Hematopoietic multipotent progenitor cell treated with erythropoietin and hydrocortisone succinate and interleukin-3 and kit ligand, for 6 days (in vitro differentiated cells): ENCODE data around the gene IQSEC3.

Experiments
- DNase-seq: peaks from one replicate; pipeline ENCODE4 v3.0.0-alpha.2; 2015

Gene IQSEC3

DNA sequence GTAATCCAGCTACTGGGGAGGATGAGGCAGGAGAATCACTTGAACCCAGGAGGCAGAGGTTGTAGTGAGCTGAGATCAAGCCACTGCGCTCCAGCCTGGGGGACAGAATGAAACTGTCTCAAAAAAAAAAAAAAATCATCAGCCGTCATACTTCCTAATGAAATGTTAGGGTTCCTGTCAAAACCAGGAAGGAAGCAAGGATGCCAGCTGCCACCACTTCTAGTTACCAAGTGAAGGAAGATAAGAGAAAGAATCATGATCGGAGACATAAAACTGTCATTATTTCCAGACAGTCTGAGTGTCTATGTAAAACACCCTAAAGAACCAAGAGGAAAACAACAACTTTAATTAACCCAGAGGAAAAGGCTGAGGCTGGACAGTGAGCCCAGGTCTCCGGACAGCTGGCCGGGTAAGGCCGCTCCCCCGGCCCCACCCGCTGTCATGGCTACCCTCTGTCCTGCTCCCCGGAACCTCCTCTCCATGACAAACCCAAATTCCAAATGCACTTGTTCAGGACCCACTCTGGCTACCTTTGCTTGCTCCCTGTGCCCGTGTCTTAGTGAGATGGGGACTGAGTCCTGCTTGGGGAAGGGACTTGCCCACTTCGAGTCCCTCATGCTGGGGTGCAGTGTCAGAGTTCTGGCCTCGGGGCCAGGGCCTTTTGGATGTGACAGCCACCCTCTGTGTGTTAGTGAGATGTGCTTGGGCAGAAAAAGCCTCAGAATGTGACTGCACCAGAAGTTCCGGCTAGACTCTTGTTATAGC is 118.4 kb downstream of the IQSEC3 start:
- peak; percentile 61 for DNase-seq

DNA sequence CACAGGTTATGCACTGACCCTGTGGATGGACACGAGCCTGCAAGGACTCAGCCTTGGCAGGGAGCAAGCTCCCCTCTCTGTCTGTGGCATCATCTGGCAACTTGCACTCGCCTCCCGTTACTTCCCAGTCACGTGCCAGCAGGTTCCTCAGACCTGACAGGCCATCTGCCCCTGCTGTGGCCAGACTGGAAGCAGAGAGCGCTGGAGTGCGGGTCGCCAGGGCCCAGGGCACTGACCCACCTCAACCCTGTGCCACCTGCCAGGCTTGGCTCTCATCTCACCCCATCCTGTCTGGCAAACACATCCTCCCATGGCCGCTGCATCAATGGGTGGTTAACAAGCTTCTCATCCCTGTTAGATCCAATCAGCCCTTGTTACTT is 119.0 kb downstream of the IQSEC3 start:
- no peak for DNase-seq

DNA sequence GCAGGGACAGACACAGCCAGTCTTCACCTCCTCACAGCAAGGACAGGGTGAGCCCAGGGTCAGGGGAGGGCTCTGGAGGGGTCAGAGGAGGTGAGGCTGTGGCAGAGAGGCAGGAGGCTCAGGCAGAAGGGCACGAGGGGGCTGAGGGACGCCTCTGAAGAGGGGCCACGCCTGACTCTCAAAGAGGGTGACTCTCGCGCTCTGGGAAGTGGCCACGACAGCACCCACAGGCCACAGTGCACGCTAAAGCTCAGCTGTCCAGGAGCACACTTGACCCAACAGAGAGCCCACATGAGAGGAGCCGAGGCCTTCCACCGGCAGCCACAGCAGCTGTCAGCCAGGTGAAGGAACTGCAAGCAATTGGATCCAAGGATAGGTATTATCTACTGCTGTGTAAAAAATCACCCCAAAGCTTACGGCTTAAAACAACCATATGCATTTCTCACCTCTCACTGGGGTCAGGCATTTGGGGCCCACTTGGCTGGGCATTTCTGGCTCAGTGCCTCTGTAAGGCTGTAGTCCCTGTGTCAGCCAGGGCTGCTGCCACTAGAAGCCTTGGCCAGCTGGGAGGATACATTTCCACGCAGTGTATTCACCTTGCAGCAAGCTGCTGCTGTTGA is 119.5 kb downstream of the IQSEC3 start:
- peak; percentile 9 for DNase-seq

DNA sequence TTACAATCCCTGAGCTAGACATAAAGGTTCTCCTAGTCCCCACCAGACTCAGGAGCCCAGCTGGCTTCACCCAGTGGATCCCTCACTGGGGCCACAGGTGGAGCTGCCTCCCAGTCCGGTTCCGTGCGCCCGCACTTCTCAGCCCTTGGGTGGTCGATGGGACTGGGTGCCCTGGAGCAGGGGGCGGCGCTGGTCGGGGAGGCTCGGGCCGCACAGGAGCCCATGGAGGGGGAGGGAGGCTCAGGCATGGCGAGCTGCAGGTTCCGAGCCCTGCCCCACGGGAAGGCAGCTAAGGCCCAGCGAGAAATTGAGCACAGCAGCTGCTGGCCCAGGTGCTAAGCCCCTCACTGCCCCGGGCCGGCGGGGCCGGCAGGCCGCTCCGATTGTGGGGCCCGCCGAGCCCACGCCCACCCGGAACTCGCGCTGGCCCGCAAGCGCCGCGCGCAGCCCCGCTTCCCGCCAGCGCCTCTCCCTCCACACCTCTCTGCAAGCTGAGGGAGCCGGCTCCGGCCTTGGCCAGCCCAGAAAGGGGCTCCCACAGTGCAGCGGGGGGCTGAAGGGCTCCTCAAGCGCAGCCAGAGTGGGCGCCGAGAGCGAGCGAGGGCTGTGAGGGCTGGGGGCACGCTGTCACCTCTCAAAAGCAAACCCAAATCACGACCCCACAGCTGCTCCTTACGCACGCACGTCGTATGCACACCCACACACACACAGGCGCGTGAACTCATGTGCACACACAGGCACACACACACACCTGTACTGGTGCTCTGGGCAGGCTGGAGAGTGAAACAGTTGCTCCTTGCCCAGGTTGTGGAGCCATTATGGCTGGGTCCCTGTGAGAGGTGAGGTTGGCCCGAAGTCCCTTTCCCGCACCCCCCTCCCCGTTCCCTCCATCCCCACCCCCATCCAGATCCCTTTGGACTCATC is 121.7 kb downstream of the IQSEC3 start:
- peak; percentile 11 for DNase-seq

DNA sequence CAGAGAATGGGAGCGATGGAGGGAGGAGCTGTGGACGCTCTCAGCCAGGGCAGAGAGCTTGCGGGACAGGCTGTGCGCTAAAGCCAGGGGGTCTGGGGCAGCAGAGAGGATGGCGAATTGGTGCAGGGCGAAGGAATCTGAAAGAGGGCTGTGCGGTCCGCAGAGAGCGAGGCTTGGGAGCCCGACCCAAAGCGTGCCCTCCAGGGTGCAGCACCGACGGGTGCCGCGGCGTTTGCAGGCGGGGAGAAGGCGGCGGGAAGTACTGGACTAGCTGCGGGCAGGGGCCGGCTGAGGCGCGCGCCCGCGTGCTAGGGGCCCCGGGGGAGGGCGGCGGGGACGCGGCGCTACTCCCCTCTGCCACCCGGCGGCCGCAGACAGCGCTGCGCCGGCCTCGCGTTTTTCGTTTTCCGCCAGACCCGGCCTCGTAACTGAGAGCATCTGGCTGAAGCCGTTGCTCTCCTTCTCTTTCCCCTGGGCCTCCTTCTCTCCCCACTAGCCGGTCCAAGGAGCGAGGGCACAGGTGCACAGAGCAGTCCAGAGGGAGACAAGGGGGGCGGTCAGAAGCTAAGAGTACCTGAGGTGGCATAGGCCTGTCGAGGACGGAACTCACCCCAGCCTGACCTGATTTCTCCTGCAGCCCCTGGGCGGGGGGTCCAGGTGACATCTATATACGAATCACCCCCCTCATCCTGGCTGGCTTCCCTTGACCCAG is 122.5 kb downstream of the IQSEC3 start:
- peak; percentile 87 for DNase-seq

DNA sequence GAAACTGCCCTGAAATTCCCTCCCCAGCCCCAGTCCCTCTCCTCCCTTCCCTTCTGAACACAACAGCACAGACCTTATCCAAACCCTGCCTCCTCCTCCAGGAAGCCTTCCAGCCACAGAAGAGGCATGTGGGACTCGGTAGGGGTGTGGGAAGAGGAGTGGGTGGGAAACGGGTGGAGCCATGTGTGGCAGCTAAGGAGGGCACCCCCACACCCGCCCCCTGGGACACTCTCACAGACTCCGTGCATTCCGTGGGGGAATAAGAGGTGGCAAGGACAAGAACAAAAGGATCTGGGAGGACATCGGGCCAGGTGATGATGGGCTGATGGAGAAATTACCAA is 123.0 kb downstream of the IQSEC3 start:
- DNase-seq, result no peak

DNA sequence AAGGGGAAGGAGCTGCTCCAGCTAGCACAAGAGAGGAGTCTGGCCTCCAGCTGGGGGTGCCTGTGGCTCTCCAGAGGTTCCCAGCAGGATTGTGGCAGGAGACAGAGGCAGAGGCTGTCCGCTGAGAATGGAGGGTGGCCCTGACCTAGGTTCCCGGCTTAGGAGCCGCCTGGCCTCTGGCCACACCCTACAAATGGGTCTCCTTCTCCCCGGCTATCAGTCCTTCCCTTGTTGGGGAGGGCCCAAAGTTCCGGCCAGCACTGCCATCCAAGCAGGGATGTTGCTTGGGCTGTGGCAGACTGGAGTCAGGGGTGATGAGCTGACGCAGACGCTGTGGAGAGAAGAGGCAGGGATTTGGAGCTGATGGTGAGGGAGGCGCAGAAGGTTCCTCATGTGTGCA is 124.3 kb downstream of the IQSEC3 start:
- no peak for DNase-seq

DNA sequence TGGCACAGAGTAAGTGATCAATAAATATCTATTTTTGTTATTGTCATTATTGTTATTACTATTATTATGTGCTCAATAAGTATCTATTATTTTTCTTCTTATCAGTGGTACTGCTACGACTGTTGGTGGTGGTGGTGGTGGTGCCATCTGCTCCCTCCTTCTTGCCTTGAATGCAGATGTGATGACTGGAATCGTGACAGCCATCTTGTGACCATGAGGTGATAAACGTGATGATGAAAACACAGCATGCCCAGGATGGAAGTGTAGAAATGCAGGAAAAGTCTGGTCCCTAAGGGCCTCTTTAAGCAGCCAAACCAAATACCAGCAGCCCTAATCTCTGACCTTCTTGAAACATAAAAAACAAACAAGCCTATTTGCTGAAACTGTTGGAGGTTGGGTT is 125.0 kb downstream of the IQSEC3 start:
- DNase-seq, result no peak

DNA sequence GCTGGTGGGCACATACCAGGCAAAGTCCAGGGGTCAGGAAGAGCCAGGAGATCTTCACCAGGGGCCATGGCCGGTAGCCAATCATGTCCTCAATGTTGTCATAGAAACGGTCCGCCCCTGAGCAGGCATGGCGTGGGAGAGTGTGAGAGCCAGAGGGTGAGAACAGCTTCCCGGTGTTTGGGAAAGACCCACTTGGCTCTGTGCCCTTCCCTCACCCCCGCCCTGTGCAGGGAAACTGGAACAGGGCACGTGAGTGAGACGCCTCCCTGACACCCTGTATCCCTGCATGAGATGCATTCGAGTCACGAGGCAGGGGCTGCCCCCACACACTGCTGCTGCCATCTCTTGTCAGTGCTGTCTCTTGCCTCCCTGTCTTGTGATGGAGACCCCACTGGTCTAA is 126.7 kb downstream of the IQSEC3 start:
- DNase-seq, result no peak

DNA sequence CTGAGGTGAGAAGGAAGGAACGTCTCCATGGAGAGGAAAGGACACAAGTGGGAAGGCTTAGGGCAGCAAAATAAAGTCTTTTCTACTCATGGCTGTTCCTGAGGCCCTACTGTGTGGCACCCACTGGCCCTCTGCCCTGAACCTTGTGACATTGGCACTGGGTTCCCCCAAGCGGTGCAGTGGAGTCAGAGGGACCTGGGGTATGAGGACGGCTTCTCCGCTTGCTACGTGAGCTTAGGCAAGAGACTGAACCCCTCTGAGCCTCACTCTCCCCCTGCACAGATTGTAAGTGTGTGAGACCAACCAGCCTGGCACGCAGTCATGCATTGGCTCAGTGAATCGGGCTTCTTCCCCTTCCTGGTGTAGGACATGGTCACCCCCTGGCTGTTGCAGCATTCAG is 127.7 kb downstream of the IQSEC3 start:
- no peak for DNase-seq

DNA sequence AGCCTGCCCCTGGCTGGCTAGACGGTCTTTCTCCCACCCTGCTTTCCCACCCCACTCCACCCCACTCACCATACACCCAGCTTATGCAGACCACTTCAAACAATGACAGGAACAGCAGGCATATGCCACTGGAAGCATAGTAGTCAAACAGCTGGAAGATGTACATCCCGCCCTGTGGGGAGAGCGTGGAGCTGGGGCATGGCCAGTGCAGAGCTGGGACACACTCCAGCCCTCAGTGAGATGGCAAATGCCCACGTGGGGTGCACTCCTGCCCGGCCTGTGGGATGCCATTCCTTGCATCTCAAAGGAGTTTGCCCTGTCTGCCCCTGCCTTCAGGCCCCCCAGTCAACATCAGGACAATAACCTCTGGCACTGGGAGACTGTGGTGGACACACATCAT is 128.6 kb downstream of the IQSEC3 start:
- DNase-seq, result no peak

DNA sequence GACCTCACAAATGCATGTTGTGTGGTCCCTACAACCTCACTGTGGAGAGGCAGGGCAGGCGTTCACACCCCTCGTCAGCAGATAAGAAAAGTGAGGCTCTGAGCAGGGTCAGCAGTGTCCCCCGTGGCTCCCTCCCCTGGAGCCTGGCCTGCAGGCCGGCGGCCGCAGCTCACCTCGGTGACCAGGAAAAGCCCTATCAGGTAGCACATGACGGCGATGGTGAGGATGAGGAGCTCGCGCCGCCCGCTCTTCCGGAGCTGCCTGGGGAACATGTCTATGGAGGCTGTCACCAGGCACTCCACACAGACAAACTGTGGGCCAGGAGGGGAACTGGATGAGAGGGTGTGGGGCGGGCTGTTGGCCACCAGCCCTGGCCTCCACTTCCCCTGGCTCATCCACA is 129.4 kb downstream of the IQSEC3 start:
- no peak for DNase-seq

DNA sequence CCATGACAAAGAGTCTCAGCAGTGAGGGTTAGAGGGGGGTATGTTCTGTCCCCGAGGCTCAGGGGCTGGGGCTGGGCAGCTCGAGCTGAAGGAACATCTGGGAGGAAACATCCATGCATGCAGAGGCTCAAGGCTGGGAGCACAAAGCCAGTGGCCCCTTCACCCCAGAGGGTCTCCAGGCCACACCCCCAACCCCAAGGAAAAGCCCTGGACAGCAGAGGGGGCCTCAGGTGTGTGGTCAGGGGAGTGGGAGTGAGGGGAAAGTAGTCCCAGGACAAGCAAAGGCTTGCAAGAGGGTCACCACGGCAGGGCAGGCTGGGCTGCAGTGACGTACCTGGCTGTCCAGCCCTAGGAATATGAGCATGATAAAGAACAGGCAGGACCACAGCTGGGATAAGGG is 129.9 kb downstream of the IQSEC3 start:
- no peak for DNase-seq

DNA sequence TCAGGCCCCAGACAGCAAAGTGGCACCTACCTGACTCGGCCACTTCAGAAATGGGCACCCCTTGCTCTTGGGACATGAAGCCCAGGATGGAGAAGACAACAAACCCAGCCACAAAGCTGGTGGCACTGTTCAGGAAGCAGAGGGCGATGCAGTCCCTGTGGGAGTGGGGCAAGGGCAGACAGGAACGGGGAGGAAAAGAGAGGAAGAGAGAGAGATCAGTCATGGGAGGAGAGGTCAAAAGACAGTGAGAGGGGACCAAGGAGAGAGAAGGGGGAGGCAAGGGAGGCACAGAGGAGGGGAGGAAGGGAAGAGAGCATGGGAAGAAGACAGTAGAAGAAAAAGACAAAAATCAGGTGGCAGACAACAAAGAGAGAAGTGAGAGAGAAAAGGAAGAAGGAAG is 130.8 kb downstream of the IQSEC3 start:
- DNase-seq, result no peak

DNA sequence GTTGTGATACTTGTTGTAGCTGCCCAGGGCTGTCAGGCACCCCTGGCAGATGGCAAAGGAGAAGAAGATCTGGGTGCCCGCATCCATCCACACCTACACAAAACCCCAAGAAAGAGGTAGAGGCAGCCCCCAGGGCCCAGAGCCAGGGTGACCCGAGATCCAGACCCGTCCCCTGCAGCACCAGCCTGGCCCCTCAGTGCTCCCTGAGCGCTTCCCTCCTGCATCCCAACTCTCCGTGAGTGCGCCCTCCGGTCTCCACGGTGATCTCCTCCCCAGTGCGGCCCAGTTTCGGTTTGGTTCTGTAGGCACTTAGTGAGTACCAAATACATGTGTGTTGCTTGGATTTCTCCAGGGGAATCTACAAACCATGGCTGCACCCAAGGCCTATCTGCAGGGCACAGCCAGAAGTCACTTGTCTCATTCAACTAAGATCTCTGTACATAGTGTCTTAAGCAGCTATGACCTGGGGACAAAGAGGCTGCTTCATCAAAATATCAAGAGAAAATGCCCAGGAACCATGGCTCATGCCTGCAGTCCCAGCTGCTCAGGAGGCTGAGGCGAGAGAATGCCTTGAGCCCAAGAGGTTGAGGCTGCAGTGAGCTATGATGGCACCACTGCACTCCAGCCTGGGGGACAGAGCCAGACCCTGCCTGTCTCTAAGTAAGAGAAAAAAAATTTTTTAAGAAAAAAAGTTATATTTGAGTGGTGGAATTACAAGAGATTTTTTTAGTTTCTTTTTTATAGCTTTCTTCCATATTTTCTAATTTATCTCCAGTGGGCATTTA is 131.5 kb downstream of the IQSEC3 start:
- DNase-seq, result no peak

DNA sequence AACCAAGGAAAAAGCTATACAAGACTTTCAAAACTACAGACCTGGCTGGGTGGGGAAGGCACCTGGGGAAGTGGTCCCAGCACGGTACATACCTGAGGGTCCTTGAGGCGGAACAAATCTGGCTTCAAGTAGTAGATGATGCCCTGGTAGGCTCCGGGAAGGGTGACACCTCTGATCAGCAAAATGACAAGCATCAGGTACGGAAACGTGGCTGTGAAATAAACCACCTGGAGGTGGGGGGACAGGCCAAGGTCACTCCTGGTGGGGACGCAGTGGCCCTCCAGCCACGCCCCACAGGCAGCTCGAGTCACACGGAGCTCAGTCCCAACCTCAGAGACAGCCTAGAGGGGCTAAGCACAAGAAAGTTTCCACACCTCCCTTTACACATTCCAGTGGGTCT is 132.1 kb downstream of the IQSEC3 start:
- no peak for DNase-seq

DNA sequence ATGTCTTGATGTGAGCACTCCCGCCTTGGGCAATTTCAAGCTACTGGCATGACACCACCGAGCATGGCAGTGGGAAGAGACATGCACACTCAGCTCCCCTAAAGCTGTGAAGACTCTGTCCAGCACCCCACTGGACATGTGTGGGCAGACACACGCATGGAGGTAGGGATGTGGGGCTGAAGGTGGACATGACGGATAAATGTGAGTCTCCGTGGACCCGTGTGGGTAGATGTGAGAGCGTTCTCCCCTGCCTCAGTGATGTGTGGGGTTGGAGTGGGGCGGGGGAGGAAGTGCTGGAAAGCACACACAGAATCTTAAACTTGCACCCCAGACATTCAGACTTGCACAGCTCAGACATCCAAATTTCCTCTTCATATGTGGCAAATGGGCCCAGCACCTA is 134.8 kb downstream of the IQSEC3 start:
- DNase-seq, result no peak

DNA sequence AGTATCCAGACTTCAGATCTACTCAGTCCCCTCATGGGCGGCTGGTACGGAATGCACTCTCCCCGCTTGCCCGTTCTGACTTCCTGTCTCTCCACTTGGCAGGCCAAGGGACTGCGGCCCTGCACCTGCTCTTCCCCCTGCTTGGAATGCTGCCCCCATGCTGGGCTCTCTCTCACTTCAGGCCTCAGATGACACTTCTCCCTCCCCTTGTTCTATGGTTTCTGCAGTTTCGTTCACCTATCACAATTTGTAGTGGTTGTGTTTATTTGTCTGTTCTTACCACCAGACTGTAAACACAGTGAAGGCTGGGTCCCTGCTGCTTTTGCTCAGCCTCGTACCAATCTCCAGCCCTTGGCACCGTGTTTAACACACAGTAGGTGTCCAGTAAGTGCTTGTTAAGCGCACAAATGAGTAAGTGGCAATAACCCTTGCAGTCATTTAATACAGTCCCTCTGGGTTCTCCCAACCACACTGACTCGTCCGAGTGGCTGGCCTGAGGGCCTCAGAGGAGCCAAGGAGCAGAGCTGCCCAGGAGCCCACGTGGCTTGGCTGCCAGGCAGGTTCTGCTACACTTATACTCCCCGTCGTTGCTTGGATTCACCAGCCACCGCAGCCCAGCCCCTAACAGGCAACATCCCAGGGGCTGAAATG is 135.6 kb downstream of the IQSEC3 start:
- no peak for DNase-seq

DNA sequence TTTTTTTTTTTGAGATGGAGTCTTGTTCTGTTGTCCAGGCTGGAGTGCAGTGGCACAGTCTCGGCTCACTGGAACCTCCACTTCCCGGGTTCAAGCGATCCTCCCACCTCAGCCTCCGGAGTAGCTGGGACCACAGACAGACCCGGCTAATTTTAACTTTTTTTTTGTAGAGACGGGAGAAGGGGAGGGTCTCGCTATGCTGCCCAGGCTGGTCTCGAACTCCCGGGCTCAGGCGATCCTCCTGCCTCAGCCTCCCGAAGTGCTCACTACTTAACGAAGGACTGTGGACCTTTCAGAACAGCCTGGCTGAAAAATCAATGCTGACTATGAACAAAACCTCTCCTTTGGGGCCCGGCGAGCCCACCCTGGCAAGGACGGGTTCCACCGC is 136.5 kb downstream of the IQSEC3 start:
- DNase-seq, result no peak

DNA sequence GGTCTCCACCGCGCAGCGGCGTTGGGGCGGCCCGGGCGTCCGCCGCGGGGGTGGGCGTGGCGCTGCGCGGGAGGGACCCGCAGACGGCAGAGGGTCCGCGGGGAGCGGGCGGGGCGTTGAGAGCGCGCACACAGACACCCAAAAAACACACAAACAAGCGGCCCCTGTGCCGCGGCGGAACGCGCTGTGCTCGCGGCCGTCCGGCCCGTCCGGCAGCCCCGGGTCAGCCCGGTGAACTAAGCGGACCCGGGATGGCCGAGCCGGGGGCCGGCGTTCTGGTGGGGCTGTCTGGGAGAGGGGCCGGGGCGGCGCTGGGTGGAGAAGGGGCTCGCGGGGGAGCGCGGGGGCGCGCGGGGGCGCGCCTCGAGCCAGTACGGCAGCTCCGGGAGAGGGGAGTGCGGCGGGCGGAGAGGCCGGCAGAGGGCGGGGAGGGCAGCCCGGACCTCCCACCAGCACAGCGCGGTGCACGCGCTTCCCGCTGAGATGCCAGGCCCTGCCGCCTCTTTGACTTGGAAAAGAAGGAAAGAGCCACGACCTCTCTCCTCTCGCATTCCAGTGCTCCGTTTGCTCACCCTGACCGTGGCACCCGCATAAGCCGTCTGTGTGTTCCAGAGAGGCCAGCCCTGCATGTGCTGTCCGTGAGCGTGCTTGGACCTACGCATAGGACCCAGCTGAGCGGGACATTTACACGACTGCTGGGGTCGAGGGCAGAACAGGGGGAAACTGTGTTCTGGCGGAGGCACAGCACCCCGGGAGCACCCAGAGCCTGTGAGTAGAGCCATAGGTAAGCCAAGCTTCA is 137.1 kb downstream of the IQSEC3 start:
- DNase-seq, result peak; percentile 43

DNA sequence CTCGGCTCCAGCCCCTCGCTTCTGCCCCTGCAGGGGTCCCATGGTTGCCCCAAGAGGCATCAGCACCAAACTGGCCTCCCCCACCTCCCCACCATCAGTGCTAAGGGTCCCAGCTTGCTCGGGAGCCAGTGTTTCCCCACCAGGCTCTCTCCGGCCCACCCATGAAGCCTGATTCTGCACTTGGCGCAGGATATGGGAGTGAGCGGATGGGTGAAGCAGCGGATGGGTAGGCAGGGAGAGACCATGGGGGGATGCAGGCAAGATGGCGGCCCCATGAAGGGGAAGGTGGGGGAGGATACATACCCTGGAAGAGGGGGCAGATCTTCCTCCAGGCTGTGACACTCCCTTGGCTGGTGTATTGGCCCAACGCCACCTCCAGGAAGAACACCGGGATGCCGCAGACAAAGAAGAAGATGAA is 137.7 kb downstream of the IQSEC3 start:
- no peak for DNase-seq
